ENCODE results near the gene DEDD.

GRCh38 chr1:161081519-161081918 is 50.9 kb downstream of the DEDD start:
- TF ChIP-seq, protein P1, sequence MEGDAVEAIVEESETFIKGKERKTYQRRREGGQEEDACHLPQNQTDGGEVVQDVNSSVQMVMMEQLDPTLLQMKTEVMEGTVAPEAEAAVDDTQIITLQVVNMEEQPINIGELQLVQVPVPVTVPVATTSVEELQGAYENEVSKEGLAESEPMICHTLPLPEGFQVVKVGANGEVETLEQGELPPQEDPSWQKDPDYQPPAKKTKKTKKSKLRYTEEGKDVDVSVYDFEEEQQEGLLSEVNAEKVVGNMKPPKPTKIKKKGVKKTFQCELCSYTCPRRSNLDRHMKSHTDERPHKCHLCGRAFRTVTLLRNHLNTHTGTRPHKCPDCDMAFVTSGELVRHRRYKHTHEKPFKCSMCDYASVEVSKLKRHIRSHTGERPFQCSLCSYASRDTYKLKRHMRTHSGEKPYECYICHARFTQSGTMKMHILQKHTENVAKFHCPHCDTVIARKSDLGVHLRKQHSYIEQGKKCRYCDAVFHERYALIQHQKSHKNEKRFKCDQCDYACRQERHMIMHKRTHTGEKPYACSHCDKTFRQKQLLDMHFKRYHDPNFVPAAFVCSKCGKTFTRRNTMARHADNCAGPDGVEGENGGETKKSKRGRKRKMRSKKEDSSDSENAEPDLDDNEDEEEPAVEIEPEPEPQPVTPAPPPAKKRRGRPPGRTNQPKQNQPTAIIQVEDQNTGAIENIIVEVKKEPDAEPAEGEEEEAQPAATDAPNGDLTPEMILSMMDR (conservative IDR thresholded peaks at IDR 0.05; ENCODE audit: low read depth, low read length), result no peak
- TF ChIP-seq EZH2phosphoT487 (IDR thresholded peaks at IDR 0.05; ENCODE audit: borderline replicate concordance, low read length), result no peak

Data from PC-3 (cell line).